NCI-H2227 (cell line): ENCODE data around the gene BEX2.

Experiments used
- DNase-seq: peaks from one replicate; lab custom pipeline; 2025; ENCODE audit not compliant: unreplicated experiment; lab: John Stamatoyannopoulos, UW

BEX2 gene

GRCh38 chrX:103274284-103274683, 36.5 kb downstream of the BEX2 start:
- DNase-seq, result no peak
